HuH-7.5 (cell line): Measurements from ENCODE around the gene CFAP299.
"Not testable (repeated sequence)": the region's sequence is repeated elsewhere in the genome, so short reads cannot be mapped to it uniquely, and the experiment has no call there.

Experiments used
- DNase-seq: peaks from one replicate; pipeline ENCODE4 v3.0.0; 2011; ENCODE audit warnings: low spot score

The CFAP299 gene

GRCh38 chr4:80335554-80336358, at the start of gene CFAP299:
Gene CFAP299 (plus strand): TSS chr4:80335730.
- peak; percentile 49 for DNase-seq

- DNase-seq, result no peak
Observed at GRCh38 chr4:80286451-80286850, 49.1 kb upstream of the CFAP299 start.

DNA sequence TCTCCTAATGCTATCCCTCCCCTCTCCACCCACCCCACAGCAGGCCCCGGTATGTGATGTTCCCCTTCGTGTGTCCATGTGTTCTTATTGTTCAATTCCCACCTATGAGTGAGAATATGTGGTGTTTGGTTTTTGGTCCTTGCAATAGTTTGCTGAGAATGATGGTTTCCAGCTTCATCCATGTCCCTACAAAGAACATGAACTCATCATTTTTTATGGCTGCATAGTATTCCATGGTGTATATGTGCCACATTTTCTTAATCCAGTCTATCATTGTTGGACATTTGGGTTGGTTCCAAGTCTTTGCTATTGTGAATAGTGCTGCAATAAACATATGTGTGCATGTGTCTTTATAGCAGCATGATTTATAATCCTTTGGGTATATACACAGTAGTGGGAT, 44.9 kb upstream of the CFAP299 start:
- not testable (repeated sequence) for DNase-seq

DNA sequence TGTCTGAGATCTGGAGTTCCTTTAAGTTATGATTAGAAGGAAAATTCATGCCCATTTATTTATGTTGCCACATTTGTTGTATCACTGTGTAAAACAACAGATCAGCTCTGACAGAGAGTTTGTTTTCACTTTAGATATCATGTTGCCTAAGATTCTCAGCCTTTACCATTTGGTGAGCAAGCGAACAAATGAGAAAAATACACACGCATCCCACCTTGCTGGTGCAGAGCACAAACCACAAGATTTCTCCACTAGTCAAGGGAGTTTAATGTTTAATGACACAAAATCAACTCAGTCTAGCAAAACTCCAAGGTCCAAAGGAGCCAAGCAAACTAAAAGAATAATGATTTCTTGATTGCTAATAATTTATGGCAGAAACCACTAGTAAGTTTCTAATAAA, 41.3 kb upstream of the CFAP299 start:
- DNase-seq, result no peak

GRCh38 chr4:80295336-80295735, 40.2 kb upstream of the CFAP299 start:
- no peak for DNase-seq

GRCh38 chr4:80295826-80296225, 39.7 kb upstream of the CFAP299 start:
- DNase-seq, result no peak

DNA sequence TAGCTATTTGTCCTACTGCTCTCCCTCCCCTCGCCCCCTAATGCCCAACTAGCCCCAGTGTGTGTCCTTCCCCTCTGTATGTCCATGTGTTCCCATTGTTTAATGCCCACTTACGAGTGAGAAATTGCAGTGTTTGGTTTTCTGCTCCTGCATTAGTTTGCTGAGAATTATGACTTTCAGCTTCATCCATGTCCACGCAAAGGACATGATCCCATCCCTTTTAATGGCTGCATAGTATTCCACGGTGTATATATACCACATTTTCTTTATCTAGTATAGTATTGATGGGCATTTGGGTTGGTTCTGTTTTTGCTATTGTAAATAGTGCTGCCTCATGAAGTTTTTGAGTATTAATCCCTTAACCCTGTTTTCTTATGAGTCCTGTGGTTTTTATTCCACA, 33.6 kb upstream of the CFAP299 start:
- DNase-seq, result no peak

DNA sequence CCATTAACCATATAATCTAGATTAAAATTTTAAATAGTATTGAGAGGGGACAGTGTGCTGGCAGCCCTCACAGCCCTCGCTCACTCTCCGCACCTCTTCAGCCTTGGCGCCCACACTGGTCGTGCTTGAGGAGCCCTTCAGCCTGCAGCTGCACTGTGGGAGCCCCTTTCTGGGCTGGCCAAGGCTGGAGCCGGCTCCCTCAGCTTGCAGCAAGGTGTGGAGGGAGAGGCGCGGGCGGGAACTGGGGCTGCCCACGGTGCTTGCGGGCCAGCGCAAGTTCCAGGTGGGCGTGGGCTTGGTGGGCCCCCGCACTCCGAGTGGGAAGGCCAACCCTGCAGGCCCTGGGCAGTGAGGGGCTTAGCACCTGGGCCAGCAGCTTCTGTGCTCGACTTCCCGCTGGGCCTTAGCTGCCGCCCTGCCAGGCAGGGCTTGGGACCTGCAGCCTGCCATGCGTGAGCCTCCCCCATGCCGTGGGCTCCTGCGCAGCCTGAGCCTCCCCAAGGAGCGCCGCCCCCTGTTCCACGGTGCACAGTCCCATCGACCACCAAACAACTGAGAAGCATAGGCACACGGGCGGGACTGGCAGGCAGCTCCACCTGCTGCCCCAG, 32.8 kb upstream of the CFAP299 start:
- DNase-seq, result no peak

GRCh38 chr4:80305466-80305865, 30.1 kb upstream of the CFAP299 start:
- no peak for DNase-seq

DNA sequence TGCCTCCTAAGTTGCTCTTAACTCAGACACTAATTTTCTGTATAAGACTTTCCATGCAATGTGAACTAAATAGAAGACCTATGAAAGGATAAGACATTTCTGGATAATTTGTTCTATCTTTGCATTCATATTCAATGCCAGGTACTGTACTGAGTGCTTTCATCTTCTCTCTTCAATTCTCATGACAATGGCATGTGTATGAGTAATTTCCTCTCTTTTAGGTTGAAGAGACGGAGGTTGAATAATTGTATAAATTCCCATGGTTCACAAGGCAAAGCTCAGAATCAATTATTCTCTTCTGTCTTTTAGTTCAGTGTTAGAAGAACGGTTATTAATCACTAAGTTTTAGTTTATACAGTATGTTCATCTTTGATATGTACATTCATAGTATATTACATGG, 29.3 kb upstream of the CFAP299 start:
- DNase-seq, result no peak

GRCh38 chr4:80307183-80307735, 28.3 kb upstream of the CFAP299 start:
- DNase-seq, result no peak

GRCh38 chr4:80307774-80308465, 27.6 kb upstream of the CFAP299 start:
- DNase-seq, result no peak

GRCh38 chr4:80308466-80308822, 27.1 kb upstream of the CFAP299 start:
- DNase-seq, result no peak

GRCh38 chr4:80309294-80310004, 26.1 kb upstream of the CFAP299 start:
- no peak for DNase-seq

- no peak for DNase-seq
Observed at GRCh38 chr4:80311130-80311529, 24.4 kb upstream of the CFAP299 start.

GRCh38 chr4:80312124-80312523, 23.4 kb upstream of the CFAP299 start:
- DNase-seq, result no peak

GRCh38 chr4:80313627-80314026, 21.9 kb upstream of the CFAP299 start:
- DNase-seq, result no peak

DNA sequence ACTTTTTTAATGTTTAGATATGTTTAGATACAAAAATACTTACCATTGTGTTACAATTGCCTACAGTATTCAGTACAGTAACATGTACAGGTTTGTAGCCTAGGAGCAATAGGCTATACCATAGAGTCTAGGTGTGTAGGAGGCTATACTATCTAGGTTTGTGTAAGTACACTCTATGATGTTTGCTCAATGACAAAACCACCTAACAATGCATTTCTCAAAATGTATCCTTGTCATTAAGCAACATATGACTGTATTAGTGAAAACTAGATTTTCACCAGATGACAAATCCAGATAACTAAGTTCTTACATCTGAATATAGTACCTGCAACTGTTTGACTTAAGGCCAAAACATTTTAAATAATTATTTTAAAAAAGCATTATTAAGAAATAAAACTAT, 19.7 kb upstream of the CFAP299 start:
- not testable (repeated sequence) for DNase-seq

GRCh38 chr4:80321341-80321740, 14.2 kb upstream of the CFAP299 start:
- DNase-seq, result no peak

- no peak for DNase-seq
Observed at GRCh38 chr4:80321776-80322175, 13.8 kb upstream of the CFAP299 start.

DNA sequence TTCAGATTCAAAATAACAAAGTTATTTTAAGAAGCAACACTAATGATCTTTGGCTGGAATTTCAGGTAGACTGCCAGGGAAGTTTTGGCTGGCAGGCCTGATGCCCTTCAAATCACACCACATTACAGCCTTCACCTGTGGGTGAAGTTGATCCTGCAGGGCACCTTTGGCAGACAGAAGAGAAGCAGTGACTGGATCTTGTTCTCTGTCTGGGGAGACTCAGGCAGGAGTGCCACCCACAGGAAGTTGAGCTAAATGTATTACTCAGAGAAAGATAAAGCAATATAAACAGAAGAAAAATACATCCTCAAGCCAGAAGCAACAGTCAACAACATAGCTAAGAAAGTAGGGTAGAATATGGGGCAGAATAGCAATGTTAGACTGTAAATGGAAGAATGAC, 12.8 kb upstream of the CFAP299 start:
- DNase-seq, result no peak

DNA sequence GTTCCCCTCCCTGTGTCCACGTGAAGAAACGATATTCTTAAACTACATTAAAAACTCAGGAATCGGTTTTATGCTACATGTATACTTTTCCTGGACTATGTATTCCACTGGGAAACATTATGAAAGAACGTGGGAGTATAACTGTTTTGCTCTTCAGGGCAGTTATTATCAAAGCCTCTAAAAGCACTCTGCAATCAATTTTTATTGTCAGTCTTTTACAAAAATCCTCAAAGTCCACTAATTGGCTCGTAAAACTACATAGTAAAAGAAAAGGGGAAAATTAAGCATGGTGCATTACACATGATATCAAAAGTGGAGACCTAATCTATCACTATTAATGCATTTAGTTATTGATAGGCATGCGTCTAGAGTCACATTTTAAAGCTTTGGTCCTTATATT, 11.4 kb upstream of the CFAP299 start:
- DNase-seq, result no peak
